ENCODE results near the gene SYTL3.

DNA sequence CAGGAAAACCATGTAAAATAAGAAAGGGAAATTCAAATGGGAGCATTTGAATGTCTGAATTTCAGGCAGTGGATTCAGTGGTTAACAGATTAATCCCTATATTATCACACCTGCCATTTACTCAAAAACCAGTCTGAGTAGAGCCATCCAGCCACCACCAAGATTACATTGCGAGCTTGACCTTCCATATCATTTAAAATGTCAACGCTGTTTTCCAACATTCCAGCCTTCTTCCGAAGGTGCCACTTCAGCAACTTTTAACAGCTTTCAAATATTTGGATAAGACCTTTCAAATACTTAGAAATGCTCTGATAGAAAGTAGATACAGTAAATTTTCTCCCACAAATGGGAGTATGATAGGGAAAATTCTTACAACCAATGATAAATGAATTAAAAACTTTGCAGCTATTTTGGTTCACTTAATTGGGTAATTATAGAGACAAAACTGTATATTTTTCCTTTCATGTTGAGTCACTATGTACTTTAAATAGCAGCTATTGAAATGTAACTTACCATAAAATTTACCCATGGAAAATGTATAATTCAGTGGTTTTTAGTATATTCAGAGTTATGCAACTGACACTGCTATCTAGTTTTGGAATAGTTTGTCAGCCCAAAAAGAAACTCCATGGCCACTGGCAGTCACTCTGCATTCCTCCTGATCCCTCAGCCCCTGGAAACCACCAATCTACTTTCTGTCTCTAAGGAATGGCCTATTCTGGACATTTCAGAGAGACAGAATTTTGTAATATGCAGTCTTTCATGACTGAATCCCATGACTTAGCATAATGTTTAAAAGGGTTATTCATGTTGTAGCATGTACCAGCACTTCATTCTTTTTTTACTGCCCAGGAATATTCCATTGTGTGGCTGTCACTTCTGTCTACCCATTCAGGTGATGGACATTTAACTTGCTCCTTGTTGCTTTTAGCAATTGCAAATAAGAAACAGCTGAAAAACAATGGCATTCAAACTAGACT lies 147.8 kb downstream of the SYTL3 start:
- TF ChIP-seq CTCF (conservative IDR thresholded peaks at IDR 0.05) (no peak), EZH2 (IDR thresholded peaks at IDR 0.05; ENCODE audit: low read depth) (no peak)
